Astrocyte of the cerebellum (primary cell): Measurements from ENCODE around the gene MYMX.

ENCODE experiments used
- DNase-seq: peaks from one replicate; pipeline ENCODE4 v3.0.0-alpha.2; 2011; ENCODE audit warnings: low read depth
- H3K4me3 ChIP-seq: 2 replicates; pipeline ENCODE4 v1.5.1; 2011; ENCODE audit warnings: mild to moderate bottlenecking, low read depth, low read length, moderate library complexity
- CTCF ChIP-seq: IDR thresholded peaks from 2 replicates; pipeline ENCODE4 v1.5.1; 2012; ENCODE audit warnings: low read length, low read depth, moderate library complexity, mild to moderate bottlenecking; ENCODE audit errors: missing control alignments
- in situ Hi-C: cut with HindIII; loops from 2 replicates; pipeline ENCODE4 v1.10.0; 2017; ENCODE audit warnings: low sequenced_read_pairs

MYMX gene

DNA sequence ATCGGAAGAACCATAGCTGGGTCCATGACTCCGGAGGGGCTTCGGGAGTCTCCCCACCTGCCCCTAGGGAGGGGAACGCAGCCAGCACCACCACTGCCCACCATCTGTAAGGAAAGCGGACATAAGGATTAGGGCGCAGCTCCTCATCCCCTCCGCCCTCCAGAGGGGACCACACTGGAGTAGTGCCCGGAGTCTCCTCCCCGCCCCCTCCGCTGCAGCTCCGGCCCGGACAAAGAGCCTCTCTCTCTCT is 40.0 kb downstream of the MYMX start:
- no peak for DNase-seq
- H3K4me3 ChIP-seq, result peak overlapping the region; percentile 94
- TF ChIP-seq CTCF, result no peak
- in situ Hi-C loops, result loop anchor here (5.0 kb wide), 1 partner anchor 51 kb away; no protein-coding TSS in a partner anchor

- no peak for DNase-seq
- TF ChIP-seq CTCF, result peak; percentile 42
- in situ Hi-C loops, result loop anchor here (5.0 kb wide), 1 partner anchor 50 kb away; no protein-coding TSS in a partner anchor
- peak within 1 kb of the TSS; percentile 94 for H3K4me3 ChIP-seq
These were observed 40.5 kb downstream of the MYMX start, which contains the start of gene SLC35B2 for GRCh38 chr6:44257025-44257752. TSS of gene SLC35B2 (minus strand) at chr6:44257528. CDS start at chr6:44257410, 118 bp downstream.

- in situ Hi-C loops, result loop anchor here (5.0 kb wide), 1 partner anchor 49 kb away; no protein-coding TSS in a partner anchor
- DNase-seq, result no peak
- no peak for TF ChIP-seq CTCF
- peak overlapping the region; percentile 94 for H3K4me3 ChIP-seq
These were observed 41.1 kb downstream of the MYMX start for GRCh38 chr6:44257753-44258324.

- DNase-seq, result no peak
- in situ Hi-C loops, result loop anchor here (5.0 kb wide), 1 partner anchor 49 kb away; no protein-coding TSS in a partner anchor
- no peak overlapping the region for H3K4me3 ChIP-seq
- no peak for TF ChIP-seq CTCF
These were observed 41.7 kb downstream of the MYMX start for GRCh38 chr6:44258325-44258863.

DNA sequence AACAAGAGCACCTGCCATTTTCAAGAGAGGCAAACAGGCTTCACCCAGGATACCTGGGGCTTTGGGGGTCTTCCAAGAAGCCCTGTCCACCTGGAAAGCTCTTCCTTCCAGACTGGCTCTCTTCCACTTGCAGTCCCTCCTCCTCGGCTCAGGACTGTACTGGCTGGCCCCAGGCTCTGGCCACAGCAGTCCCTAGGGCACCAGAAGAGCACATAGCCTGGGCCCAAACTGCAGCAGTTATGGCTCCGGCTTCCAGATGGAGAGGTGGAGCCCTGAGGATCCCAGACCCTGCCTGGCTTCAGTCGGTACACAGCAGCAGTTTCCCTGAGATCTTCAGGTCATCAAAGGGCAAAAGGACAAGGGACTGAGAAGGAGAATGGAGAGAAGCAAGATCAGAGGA is 42.2 kb downstream of the MYMX start:
- in situ Hi-C loops, result loop anchor here (5.0 kb wide), 1 partner anchor 48 kb away; no protein-coding TSS in a partner anchor
- DNase-seq, result no peak
- no peak for TF ChIP-seq CTCF
- H3K4me3 ChIP-seq, result no peak overlapping the region

DNA sequence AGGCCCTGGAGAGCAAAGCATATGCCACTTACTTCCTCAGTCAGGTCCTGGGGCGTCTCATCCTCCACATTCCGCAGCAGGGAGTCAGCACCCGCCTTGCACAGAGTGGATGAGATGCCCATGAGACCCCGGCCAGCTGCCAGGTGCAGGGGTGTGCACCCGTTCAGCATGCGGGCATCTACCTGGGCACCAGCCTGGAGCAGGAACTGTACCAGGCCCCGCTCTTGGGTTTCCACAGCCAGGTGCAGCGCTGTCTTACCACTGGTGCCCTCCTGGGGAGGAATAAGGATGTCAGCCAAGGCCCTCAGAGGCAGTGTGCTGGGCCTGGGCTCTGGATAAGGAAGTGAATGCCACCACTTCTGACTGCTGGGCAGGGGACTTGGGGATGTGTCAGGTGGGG is 43.3 kb downstream of the MYMX start:
- in situ Hi-C loops, result no loop called here
- TF ChIP-seq CTCF, result no peak
- no peak overlapping the region for H3K4me3 ChIP-seq
- DNase-seq, result no peak
